Liver (tissue), 3 donors: Measurements from ENCODE around the gene FBXO28.

Experiments
- EGR1 ChIP-seq, 2 donors: IDR thresholded peaks; 2 replicates each; pipeline ENCODE4 v1.6.1; 2016 to 2018; ENCODE audit warnings: antibody characterized with exemption in 2 of 2, low read depth in 2 of 2
- GABPA ChIP-seq, 2 donors: IDR thresholded peaks in 1 of 2; conservative IDR thresholded peaks in 1 of 2; 2 replicates each; pipeline ENCODE4 v1.6.1; 2016; ENCODE audit warnings: antibody characterized with exemption in 2 of 2, mild to moderate bottlenecking in 1 of 2, moderate library complexity in 1 of 2
- RAD21 ChIP-seq, 2 donors: IDR thresholded peaks; 2 replicates each; pipeline ENCODE4 v1.6.1; 2016; ENCODE audit warnings: antibody characterized with exemption in 2 of 2, mild to moderate bottlenecking in 2 of 2
- SP1 ChIP-seq: IDR thresholded peaks from 2 replicates; pipeline ENCODE4 v1.6.1; 2018; ENCODE audit warnings: antibody characterized with exemption, mild to moderate bottlenecking
- YY1 ChIP-seq: IDR thresholded peaks from 2 replicates; pipeline ENCODE4 v1.6.1; 2016; ENCODE audit warnings: antibody characterized with exemption, mild to moderate bottlenecking
- TF ChIP-seq, protein P1 (sequence below): fragments of 150-350 bp; IDR thresholded peaks from 2 replicates; pipeline ENCODE4 v1.5.1; 2017; ENCODE audit warnings: improper control_type of control experiment, low read depth, low read length; ENCODE audit not compliant: missing input control
- TF ChIP-seq, protein P2 (sequence below): IDR thresholded peaks from 2 replicates; pipeline ENCODE4 v1.6.1; 2016; ENCODE audit warnings: antibody characterized with exemption, mild to moderate bottlenecking
- donor health status: healthy.
- donor health status: healthy.

DNA sequence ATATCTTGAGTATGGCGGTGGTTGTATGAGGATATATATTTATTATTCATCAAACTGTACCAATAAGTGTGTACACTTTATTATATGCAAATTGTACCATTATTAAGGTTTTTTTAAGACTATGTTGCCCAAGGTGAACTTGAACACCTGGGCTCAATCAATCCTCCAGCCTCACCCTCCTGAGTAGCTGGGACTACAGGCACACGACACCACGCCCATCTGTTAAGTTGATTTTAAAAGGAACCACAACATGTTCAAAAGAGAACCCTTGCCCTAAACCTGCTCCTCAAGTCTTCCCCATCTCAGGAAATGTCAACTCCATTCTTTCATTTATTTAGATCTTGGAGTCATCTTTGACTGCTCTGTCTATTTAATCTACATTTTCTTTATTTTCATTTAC lies 24.3 kb upstream of the FBXO28 start:
- TF ChIP-seq, protein P1, sequence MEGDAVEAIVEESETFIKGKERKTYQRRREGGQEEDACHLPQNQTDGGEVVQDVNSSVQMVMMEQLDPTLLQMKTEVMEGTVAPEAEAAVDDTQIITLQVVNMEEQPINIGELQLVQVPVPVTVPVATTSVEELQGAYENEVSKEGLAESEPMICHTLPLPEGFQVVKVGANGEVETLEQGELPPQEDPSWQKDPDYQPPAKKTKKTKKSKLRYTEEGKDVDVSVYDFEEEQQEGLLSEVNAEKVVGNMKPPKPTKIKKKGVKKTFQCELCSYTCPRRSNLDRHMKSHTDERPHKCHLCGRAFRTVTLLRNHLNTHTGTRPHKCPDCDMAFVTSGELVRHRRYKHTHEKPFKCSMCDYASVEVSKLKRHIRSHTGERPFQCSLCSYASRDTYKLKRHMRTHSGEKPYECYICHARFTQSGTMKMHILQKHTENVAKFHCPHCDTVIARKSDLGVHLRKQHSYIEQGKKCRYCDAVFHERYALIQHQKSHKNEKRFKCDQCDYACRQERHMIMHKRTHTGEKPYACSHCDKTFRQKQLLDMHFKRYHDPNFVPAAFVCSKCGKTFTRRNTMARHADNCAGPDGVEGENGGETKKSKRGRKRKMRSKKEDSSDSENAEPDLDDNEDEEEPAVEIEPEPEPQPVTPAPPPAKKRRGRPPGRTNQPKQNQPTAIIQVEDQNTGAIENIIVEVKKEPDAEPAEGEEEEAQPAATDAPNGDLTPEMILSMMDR, result no peak
- TF ChIP-seq GABPA (IDR thresholded peaks at IDR 0.05 in 1 of 2, conservative IDR thresholded peaks at IDR 0.05 in 1 of 2) (no peak), RAD21 (IDR thresholded peaks at IDR 0.05) (no peak), EGR1 (IDR thresholded peaks at IDR 0.05; ENCODE audit: low read depth in 2 of 2) (no peak), SP1 (no peak), YY1 (no peak)
- TF ChIP-seq, protein P2, sequence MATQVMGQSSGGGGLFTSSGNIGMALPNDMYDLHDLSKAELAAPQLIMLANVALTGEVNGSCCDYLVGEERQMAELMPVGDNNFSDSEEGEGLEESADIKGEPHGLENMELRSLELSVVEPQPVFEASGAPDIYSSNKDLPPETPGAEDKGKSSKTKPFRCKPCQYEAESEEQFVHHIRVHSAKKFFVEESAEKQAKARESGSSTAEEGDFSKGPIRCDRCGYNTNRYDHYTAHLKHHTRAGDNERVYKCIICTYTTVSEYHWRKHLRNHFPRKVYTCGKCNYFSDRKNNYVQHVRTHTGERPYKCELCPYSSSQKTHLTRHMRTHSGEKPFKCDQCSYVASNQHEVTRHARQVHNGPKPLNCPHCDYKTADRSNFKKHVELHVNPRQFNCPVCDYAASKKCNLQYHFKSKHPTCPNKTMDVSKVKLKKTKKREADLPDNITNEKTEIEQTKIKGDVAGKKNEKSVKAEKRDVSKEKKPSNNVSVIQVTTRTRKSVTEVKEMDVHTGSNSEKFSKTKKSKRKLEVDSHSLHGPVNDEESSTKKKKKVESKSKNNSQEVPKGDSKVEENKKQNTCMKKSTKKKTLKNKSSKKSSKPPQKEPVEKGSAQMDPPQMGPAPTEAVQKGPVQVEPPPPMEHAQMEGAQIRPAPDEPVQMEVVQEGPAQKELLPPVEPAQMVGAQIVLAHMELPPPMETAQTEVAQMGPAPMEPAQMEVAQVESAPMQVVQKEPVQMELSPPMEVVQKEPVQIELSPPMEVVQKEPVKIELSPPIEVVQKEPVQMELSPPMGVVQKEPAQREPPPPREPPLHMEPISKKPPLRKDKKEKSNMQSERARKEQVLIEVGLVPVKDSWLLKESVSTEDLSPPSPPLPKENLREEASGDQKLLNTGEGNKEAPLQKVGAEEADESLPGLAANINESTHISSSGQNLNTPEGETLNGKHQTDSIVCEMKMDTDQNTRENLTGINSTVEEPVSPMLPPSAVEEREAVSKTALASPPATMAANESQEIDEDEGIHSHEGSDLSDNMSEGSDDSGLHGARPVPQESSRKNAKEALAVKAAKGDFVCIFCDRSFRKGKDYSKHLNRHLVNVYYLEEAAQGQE, result no peak
